HG03378 (cell line): ENCODE measurements around the gene BSDC1.
"Not testable (repeated sequence)": the region's sequence is repeated elsewhere in the genome, so short reads cannot be mapped to it uniquely, and the experiment has no call there.

Source experiments
- ATAC-seq: cut with Tn5 transposase; IDR thresholded peaks from one replicate; pipeline ENCODE4 v1.9.1; 2021; ENCODE audit warnings: mild to moderate bottlenecking, moderate library complexity; ENCODE audit not compliant: unreplicated experiment

Gene BSDC1

DNA sequence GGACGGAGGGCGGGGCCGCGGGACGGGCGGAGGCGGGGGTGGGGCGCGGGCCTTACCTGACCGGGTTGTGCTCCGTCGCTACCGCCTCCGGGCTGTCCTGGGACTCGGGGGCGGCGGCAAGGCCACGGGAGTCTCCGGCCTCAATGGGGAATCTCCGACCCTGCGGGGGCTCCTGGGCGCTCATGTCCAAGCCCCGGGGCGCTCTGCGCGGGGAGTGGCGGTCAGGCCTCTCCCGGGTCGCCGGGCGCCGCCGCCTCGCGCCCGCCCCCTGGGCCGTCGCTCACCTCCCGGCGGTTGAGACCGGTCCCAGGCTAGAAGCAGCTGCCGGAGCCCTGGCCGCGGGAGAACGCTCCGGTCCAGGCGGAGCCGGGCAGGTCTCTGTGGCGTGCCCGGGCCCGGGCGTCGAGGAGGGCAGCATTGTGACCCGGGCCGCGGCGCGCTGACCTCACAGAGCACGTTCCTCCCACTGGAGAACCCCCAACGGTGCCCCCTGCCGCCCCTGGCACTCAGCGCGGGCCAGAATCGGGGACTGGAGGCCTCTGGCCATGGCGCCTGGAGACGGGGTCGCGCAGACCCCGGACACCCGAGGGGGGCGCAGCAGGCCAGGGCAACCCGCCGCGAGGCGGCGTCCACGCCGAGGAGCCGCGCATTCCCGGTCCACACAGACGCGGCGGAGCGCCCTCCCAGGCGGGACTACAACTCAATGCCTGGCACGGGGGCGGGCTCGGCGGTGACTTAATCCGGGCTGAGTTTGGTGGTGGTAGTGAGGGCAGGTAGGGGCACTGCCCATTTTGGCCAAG lies 32.4 kb downstream of the BSDC1 start:
- no peak for ATAC-seq

DNA sequence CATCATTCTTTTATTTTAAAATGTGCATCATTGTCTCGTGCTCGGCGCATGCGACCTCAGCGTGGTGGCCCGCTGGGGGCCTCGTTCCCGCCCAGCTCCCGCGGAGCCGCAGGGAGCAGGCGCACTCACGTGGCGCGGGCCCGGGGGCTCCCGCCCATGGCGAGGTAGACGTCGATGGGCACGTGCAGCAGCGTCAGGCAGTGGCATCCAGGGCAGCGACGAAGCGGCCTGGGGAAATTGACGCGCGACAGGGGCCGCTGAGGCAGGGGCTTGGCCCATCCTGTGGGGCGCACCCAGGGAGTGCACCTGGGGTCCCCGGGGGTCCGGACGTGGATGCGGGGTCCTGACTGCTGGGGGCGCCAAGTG lies 33.0 kb downstream of the BSDC1 start:
- ATAC-seq = no peak

DNA sequence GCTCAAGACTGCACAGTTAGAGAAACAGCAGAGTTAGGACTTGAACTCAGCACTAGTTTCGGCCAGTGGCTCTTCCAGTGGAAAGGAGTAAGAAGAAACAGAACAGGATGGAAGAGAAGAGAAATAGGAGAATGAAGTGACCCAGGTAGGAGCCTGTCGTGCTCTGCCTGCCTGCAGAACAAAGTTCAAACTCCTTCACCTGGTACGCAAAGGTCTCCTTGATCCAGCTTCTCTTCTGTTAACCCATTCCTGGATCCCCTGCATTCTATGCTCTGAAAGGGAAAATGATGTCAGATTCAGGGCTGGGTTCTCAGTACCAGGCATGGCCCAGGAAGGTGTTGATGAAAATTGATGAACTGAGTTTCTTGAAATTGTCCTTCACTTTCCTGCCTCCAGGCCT lies 35.8 kb downstream of the BSDC1 start:
- ATAC-seq = no peak

DNA sequence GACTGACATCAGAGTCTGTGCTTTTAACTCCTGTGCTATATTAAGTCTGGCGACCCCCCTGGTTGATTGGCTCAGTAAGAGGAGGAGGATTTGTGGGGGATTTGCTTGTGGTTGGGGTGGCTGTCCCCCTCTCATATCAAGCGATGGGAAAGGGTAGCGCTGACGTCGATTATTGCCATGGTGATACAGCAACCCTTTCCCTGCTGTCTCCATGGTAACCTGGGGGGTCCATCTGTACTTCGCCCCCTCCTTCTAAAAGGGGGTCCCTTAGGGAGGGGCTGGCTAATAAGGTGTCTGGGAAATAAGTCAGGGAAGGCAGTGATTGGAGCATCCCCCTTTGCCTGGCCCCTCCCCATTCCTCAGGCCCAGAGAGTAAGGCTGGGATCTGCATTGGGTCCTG lies 36.6 kb downstream of the BSDC1 start:
- ATAC-seq = no peak

DNA sequence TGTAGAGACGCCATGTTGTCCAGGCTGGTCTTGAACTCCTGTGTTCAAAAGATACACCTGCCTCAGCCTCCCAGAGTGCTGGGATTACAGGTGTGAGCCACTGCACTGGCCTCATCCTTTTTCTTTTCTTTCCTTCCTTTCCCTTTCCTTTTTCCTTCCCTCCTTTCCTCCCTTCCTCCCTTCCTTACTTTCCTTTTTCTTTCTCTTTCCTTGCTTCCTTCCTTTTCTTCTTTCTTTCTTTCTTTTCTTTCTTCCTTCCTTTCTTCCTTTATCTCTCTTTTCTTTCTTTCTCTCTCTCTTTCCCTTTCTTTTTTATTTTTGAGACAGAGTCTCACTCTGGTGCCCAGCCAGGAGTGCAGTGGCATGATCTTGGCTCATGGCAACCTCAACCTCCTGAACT lies 37.8 kb downstream of the BSDC1 start:
- no peak for ATAC-seq

DNA sequence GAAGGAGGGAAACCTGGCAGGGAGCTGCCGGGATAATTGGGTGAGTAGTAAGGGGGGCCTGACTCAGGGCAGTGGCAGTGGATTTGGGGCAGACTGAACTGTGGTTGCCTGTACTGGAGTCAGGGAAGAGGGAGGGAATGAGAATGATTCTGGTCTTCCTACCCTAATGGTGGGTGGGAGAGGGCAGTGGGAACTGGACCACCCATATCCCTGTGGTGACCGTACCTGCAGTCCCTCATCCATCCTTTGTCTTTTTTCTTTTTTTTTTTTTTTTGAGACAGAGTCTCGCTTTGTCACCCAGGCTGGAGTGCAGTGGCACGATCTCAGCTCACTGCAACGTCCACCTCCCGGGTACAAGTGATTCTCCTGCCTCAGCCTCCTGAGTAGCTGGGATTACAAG lies 38.5 kb downstream of the BSDC1 start:
- not testable (repeated sequence) for ATAC-seq

DNA sequence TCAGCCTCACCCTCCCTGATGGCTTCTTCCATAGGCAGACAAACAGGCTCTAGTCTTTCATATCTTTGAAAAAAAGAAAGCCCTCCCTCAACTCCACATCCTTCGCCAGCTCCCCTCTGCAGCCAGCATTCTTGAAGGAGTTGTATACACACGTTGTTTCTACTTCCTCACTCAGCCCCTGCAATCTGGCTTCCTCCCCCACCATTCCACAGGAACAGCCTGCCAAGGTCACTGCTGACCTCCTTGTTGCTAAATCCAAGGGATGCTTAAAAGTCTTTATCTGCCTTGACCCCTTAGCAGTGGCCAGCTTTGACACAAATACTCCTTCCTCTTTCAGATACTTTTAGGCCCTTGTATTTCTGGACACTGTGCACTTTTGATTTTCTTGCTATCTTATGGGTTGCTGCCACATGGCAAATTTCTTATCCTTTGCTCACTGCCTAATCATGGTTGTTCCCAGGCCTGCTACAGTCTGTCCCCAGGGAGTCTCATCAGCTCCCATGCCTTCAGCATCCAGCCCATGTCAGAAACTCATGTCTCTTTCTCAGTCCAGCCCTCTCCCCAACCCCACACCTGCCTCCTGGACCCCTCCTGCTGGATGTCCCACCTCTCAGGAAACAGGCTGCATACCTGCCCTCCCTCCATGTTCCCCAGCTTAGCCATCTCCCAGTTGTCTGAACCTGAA lies 40.2 kb downstream of the BSDC1 start:
- no peak for ATAC-seq

DNA sequence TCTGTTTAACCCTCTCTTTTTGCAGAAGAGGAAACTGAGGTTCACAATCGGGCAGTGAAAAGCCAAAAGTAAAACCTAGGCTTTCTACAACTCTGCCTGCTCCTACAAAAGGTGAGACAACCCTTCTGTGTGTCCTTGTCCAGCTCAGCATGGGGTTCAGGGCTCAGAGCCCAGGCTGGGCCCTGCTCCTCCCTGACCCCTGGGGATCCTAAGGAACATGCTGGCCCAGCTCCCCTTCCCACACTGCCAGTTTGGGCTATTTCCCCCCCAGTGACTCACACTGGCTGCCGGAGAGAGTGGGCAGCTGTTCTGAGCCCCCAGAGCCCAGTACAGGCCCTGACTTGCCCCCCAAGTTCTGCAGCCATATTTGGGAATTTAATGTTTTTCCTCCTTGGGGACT lies 40.8 kb downstream of the BSDC1 start:
- ATAC-seq = no peak

DNA sequence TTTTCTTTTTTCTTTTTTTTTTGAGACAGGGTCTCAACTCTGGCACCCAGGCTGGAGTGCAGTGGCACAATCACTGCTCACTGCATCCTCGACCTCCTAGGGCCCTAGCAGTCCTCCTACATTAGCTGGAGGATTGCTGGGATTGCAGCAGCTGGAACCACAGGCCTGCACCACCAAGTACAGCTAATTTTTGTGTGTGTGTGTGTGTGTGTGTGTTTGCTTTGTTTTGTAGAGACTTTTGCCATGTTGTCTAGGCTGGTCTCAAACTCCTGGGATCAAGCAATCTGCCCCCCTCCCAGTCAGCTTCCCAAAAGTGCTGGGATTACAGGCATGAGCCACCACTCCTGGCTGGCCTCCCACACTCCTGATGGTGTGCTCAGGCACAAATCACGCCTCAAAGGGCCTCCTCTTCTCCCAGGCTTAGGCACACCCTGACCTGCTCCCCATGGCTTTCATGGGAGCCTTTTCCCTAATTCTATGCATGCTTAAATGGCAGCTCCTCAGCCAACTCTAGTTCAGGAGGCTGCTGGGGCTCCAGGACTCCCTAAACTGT lies 41.3 kb downstream of the BSDC1 start:
- no peak for ATAC-seq

DNA sequence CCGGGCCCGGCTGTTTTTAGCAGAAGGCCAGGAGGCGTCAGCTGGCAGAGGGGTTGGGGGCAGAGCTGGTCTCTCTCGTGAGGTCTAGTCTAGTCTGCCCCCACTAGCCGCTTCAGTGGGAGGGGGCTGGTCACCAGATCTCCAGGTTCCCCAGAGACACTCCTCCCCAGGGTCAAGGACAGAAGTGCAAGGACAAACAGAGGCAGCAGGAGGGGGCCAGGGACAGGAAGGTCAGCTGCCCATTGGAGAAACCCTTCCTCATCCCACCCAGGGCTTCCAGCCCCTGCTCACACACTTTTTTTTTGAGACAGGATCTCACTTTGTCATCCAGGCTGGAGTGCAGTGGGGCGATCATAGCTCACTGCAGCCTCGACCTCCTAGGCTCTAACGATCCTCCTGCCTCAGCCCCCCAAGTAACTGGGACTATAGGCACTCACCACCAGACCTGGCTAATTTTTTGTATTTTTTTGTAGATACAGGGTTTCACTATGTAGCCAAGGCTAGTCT lies 41.9 kb downstream of the BSDC1 start:
- no peak for ATAC-seq

DNA sequence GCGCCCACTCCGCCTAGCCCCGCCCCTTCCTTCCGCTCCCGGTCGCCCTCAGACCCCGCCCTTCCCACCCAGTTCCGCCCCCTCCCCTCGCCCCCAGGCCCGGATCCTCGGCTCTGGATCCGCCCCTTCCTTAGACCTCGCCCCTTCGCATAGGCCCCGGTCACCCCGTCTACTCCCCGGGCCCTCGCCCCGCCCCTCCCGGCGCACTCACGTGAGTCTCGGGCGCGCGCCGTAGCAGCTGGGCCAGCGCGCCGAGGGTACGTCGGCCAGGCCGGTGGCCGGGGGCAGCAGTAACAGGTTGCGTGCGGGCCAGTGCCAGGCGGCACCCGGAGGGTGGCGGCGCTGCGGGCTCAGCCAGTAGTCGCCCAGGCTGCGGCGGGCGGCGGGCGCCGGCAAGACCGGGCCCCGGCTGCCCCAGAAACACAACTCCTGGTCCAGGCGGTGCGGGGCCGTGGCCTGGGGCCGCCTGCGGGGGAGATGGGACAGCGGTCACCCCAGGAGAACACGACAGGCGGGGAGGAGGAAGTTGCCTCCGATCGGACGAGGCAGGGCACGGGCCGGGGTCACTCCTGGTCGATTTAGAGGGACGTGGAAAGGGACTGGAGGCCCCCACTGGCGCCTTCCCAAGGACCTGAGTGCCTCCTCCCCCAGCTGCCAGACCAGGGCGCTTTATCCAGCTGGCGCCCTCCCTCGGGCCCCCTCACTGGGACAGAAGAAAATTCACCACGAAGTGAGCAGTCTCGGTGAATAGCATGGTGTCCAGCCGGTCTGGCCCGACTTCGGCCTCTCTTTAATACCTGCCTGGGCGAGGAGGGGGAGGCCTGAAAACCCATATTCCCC lies 42.6 kb downstream of the BSDC1 start:
- no peak for ATAC-seq

DNA sequence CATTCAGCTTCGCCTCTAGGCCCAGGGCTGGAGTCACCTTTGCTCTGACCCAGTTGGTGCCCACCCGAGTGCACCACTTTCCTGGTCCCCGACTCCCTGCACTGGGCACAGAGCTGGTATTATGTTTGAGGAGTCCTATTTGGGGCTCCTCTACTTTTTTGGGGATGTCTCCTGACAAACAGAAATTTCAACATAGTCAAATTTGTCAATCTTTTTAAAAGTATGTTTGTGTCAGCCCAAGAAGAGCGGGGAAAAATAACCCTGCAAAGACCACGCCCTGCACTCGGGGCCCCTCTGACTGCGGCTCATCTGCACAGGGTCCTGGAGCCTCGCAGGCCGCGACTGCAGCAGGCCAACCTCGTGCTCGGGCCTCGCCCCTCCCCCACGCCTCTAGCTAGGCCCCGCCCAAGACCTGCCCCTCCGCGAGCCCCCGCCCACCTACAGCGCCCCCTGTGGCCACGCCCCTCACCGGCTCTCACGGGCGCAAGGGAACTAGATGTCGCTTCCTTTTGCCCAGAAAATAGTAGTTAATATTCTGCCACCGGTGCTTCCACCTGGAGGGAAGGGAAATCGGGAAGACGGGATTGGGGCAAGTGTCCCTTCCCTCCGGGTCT lies 43.3 kb downstream of the BSDC1 start:
- ATAC-seq = no peak

DNA sequence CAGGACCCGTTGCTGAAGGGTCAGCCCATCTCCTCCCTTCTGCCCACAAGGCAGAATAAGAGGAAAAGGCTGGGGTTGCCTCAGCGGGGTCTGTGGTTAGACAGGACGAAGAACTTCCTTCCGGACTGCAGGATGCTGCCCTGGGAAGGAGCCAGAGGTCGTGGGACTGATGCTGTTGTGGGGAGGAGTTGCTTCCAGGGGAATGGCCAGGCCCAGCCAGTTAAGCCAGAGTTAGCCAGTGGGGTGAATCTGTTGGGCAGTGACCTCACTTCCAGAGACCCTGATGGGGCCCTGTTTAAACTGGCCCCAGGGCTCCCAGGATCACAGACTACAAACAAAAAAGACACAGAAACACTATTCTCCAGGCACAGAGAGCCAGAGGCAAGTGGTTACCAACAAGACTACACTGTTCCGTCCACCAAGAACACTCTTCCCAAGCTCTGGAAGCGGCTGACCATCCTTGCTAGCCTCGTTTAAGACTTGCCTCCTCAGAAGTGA lies 45.0 kb downstream of the BSDC1 start:
- no peak for ATAC-seq

DNA sequence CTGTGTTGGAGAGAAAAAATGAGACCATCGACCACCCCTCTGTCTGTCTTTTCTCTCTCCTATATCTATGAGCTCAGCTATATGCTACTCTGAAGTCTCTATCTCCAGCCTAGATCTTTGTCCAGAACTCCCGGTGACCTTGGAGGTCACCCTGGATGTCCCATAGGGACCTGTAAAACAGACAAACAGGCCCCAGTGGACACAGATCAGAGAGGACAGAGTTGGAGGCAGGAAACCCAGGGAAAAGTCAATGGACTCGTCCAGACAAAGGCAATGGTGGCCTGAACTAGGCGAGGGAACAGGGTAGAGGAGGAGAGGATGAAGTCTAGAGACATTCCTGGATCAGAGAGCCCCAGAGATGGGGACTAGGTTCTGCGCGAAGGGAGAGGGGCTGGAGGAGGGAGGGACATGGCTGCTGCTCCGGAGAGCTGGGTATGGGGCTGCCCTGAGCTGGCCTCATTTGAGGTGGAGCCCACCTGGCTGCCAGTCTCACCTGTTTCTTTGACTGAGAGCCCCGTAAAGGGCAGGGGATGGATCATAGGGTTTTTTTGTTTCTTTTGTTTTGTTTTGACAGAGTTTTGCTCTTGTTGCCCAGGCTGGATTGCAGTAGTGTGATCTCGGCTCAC lies 47.6 kb downstream of the BSDC1 start:
- no peak for ATAC-seq

DNA sequence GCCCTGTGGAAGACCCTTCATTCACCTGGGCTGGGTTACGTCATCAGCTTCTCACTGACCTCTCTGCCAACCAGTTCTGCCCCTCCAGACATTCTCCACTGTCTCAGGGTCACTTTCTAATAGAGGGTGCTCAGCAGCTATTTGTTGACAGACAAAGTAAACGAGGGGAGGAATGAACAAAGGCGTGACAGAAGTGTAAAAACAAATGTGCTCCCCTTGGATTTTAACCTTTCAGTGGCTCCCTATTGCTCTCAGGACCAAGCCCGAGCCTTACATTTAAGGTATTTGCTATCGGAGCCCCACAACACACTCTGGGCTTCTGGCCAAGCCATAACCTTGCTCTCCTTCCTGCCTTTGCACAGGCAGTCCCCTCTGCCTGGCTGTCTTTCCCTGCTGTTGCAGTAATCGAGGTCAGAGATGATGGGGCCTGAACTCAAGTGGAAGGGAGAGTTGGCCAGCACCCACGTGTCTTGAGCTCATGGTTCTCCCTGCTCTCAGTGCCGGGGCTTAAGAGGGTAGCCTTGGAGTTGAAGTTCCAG lies 48.9 kb downstream of the BSDC1 start:
- no peak for ATAC-seq

DNA sequence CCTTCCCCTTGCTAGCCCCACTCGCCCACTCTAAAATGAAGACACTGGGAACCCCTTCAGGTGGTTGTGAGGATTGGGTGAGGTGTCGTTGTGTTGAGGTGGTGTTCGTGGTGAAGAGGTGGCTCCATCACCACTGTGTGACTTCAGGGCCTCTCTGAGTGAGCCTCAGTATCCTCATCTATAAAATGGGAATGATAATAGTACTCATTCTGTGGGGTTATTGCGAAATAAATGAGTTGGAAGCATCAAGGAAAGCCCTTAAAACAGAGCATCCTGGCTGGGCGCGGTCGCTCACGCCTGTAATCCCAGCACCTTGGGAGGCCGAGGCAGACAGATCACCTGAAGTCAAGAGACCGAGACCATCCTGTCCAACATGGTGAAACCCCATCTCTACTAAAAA lies 51.5 kb downstream of the BSDC1 start:
- ATAC-seq = no peak

DNA sequence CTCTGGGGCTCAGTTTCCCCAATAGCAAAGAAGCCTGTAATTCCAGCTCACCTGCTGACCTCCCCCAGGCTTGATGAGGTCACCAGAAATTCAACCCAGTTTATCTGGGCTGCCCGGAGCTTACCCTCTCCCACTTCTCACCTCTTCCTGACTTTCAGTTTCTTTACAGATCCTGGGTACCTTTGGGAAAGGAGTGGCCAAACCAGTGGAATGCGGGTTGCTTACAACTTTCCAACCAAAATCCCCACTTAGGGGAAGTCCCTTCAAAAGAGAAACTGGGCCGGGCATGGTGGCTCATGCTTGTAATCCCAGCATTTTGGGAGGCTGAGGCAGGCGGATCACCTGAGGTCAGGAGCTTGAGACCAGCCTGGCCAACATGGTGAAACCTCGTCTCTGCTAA lies 52.3 kb downstream of the BSDC1 start:
- no peak for ATAC-seq

DNA sequence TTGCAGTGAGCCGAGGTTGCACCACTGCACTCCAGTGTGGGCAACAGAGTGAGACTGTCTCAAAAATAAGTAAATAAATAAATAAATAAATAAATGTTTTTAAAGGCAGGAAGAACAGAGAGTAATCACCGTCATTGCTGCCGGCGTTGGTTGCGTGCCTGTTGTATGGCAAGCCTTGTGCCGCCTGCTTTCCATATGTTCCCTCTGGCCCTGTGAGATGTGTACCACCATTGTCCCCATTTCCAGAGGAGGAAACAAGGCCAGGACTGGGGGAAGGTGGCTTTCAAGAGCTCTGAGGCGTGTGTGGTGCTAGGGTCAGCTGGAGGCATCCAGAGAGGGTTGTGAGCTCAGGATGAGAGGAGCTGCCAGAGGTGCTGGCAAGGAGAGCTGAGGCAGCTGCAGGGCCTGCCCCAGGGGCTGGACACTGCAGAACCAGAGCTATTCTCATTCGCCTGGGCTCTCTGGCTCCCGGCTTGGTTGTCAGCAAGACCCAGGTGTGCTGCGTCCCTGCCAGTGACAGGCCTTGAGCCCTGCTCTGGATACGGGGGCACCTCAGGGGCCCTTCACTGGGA lies 53.0 kb downstream of the BSDC1 start:
- ATAC-seq = no peak

DNA sequence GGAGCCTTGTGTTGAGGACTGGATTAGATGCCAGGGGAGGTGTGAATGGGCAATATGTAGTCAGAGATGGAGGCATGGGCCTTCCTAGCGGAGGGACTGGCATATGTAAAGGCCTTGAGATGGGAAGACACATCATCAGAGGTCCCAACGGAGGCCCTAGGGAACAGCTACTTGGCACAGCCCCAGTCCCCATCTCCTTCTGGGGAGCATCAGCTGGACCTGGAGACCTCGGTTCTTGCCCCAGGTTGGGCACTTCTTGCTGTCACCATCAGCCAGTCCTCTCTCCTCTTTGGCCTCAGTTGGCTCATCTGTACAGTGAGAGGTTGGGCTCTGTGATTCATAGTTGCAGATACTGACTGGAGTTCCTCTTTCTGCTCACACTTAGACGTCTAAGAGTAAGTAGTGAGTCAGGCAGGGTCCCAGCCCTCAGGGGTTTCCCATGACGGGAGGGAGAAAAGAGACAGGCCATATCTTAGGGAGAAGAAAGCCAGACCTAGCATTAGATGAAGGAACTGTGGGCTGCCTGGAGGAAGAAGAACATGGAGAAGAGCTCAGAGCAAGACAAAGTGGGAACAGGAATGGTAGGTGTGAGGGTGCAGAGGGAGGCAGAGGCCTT lies 54.8 kb downstream of the BSDC1 start:
- ATAC-seq = no peak
